ENCODE results near the gene SARDH. TPM values are rescaled to one million over a fixed set of nuclear protein-coding genes. Genes with fewer than 3 reads are reported as not detected.

SARDH gene
- total and polyA plus RNA-seq, 7 experiments from 2014 or later = 0.73 to 27.2 (median 11.0) TPM

DNA sequence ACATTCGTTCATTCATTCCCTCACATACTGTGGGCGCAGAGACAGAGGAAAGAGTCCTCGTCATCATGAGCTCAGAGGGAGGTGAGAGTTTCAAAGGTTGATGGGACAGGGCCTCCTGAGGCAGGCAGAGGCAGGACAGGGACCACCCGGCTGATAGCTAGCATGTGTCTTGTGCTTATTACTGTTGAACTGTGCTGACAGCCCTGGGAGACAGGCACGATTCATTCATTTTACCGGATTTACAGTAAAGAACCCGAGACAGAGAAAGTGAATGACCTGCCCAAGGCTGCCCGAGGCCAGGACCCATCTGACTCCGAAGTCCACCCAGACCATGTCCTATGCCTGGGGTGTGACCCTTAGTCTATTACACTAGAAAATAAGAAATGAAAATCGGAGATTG is 124.1 kb downstream of the SARDH start:
- no peak overlapping the region for H3K27ac ChIP-seq (ENCODE audit: low read depth, low read length)
- H3K4me3 Mint-ChIP-seq = no peak overlapping the region
- intact Hi-C loops (cut with micrococcal nuclease) = no loop called here
- no peak overlapping the region for H3K27ac Mint-ChIP-seq
- no peaks in the 10 kb centered on the region for H3K36me3 ChIP-seq (ENCODE audit: control insufficient read depth in 2 of 3, insufficient read depth in 3 of 3, low read length in 3 of 3)
- ATAC-seq = no peak
- no peak overlapping the region for H3K4me3 ChIP-seq (ENCODE audit: low read length)
- DNase-seq = no peak
- POLR2A ChIA-PET = no interaction called here
- peaks cover 0 to 4% (median 0%) of the 10 kb centered on the region in 3 experiments for H3K9me3 ChIP-seq (ENCODE audit: control insufficient read depth in 2 of 3, low read length in 3 of 3)
- H3K36me3 Mint-ChIP-seq = no peaks in the 10 kb centered on the region
- peaks cover 2 to 4% of the 10 kb centered on the region in 2 donors for H3K4me1 ChIP-seq (ENCODE audit: control insufficient read depth in 2 of 2, insufficient read depth in 2 of 2, low read length in 2 of 2)
- H3K9me3 Mint-ChIP-seq = peaks cover 0 to 4% (median 0%) of the 10 kb centered on the region in 11 donors
- peaks cover 2 to 14% (median 10%) of the 10 kb centered on the region in 7 donors for H3K4me1 Mint-ChIP-seq
- CTCF ChIA-PET = no interaction called here
- H3K27me3 ChIP-seq (ENCODE audit: control insufficient read depth in 2 of 2, insufficient read depth in 2 of 2, low read length in 2 of 2) = peaks cover 0 to 4% of the 10 kb centered on the region in 2 donors
- H3K27me3 Mint-ChIP-seq = peaks cover 18 to 40% (median 24%) of the 10 kb centered on the region in 5 donors

Other genes with a start within 250 kb of the SARDH start
- not detected for gene MYMK, start 213.4 kb downstream of the SARDH start, total RNA-seq
- not detected for gene MYMK, start 213.4 kb downstream of the SARDH start, polyA plus RNA-seq
- 1 to 10 TPM in 1 of 5 experiments, under 1 TPM in 3, not detected in 1; 0.69 to 2.7 (median 0.81) TPM for gene ADAMTSL2, start 203.6 kb downstream of the SARDH start, total RNA-seq
- gene ADAMTSL2, start 203.6 kb downstream of the SARDH start, polyA plus RNA-seq = under 1 TPM; 0.16 to 0.19 TPM
- not detected for gene FAM163B, start 129.0 kb downstream of the SARDH start, total RNA-seq
- gene FAM163B, start 129.0 kb downstream of the SARDH start, polyA plus RNA-seq = not detected
- 1 to 10 TPM in 1 of 5 experiments, under 1 TPM in 3, not detected in 1; 0.08 to 1.2 (median 0.14) TPM for gene DBH, start 102.0 kb downstream of the SARDH start, total RNA-seq
- under 1 TPM; 0.14 to 0.38 TPM for gene DBH, start 102.0 kb downstream of the SARDH start, polyA plus RNA-seq